Prostate gland (tissue), 2 donors: ENCODE measurements around the gene UBE2D2.

Experiments
- POLR2A ChIP-seq: fragments of 450-650 bp; IDR thresholded peaks from one replicate; pipeline ENCODE4 v1.6.1; 2016; ENCODE audit warnings: antibody characterized with exemption, mild to moderate bottlenecking
- POLR2AphosphoS5 ChIP-seq: sonication (generic); formaldehyde crosslinking; IDR thresholded peaks from one replicate; pipeline ENCODE4 v1.6.1; 2017; ENCODE audit warnings: antibody characterized with exemption
- TF ChIP-seq, protein P1 (sequence below), 4 experiments: fragments of 200-600 bp in 2 of 4; fragments of 450-650 bp in 2 of 4; sonication (generic) in 2 of 4; IDR thresholded peaks; 1 replicate in 3 of 4; 2 replicates in 1 of 4; pipeline ENCODE4 v1.5.1; 2016 to 2019; ENCODE audit warnings: antibody characterized with exemption in 4 of 4, mild to moderate bottlenecking in 2 of 4, moderate library complexity in 2 of 4

DNA sequence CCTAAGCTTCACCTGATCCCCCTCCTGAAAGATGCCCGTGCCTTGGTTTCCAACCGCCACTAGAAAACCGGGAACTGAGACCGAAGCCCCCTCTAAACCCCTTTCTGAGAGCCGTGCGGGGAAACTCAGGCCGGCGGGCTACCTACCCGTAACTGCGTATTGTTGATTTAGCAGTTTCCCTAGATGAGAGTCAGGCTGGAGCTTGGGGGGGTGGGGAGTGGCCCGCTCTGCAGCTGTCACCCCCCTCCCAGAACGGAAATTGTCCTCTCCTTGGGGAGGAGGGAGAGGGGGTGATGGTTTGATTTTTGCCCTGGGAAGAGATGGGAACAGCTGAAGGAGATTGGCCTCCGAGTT lies 89.5 kb downstream of the UBE2D2 start:
- TF ChIP-seq, protein P1, sequence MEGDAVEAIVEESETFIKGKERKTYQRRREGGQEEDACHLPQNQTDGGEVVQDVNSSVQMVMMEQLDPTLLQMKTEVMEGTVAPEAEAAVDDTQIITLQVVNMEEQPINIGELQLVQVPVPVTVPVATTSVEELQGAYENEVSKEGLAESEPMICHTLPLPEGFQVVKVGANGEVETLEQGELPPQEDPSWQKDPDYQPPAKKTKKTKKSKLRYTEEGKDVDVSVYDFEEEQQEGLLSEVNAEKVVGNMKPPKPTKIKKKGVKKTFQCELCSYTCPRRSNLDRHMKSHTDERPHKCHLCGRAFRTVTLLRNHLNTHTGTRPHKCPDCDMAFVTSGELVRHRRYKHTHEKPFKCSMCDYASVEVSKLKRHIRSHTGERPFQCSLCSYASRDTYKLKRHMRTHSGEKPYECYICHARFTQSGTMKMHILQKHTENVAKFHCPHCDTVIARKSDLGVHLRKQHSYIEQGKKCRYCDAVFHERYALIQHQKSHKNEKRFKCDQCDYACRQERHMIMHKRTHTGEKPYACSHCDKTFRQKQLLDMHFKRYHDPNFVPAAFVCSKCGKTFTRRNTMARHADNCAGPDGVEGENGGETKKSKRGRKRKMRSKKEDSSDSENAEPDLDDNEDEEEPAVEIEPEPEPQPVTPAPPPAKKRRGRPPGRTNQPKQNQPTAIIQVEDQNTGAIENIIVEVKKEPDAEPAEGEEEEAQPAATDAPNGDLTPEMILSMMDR (IDR thresholded peaks at IDR 0.05), result no peak
- TF ChIP-seq POLR2A (no peak), POLR2AphosphoS5 (no peak)
